Measurements from ENCODE around the gene HGD. TPM values are rescaled to one million over a fixed set of nuclear protein-coding genes. Genes with fewer than 3 reads are reported as not detected.

Gene HGD
- total and polyA plus RNA-seq, 4 donors, result 1.8 to 2.6 (median 2.3) TPM

- no peak overlapping the region for H3K27ac ChIP-seq (ENCODE audit: low read depth in 1 of 2, low read length in 1 of 2)
- H3K9me3 ChIP-seq (ENCODE audit: control insufficient read depth in 4 of 4, insufficient read depth in 3 of 4, low read length in 3 of 4), result no peaks in the 10 kb centered on the region
- DNase-seq, result no peak
- no peak overlapping the region for H3K9ac ChIP-seq (ENCODE audit: insufficient read depth in 1 of 2, low read length in 2 of 2)
- H3K4me1 ChIP-seq (ENCODE audit: control insufficient read depth in 5 of 5, insufficient read depth in 5 of 5, low read length in 5 of 5), result peaks cover 0 to 4% (median 0%) of the 10 kb centered on the region in 5 donors
- 85 to 89% methylated on average over 3 of the region's 3 CpGs for WGBS, 2 donors
- no peak for ATAC-seq (ENCODE audit: insufficient read depth, low FRiP score)
- no peak for TF ChIP-seq CTCF (IDR thresholded peaks at IDR 0.05; ENCODE audit: control extremely low read depth, extremely low read depth)
- H3K4me3 ChIP-seq, result no peak overlapping the region
- no peaks in the 10 kb centered on the region for H3K27me3 ChIP-seq (ENCODE audit: control insufficient read depth in 3 of 3, insufficient read depth in 3 of 3, low read length in 2 of 3)
- peaks cover 0 to 3% (median 0%) of the 10 kb centered on the region in 4 donors for H3K36me3 ChIP-seq (ENCODE audit: control insufficient read depth in 4 of 4, insufficient read depth in 4 of 4, low read length in 4 of 4)
These were observed 1.7 kb upstream of the HGD start for GRCh38 chr3:120683671-120684301.

- no peak overlapping the region for H3K27ac ChIP-seq (ENCODE audit: low read depth in 1 of 2, low read length in 1 of 2)
- H3K36me3 ChIP-seq (ENCODE audit: control insufficient read depth in 4 of 4, insufficient read depth in 4 of 4, low read length in 4 of 4), result peaks cover 0 to 3% (median 0%) of the 10 kb centered on the region in 4 donors
- no peak for DNase-seq
- H3K9me3 ChIP-seq (ENCODE audit: control insufficient read depth in 4 of 4, insufficient read depth in 3 of 4, low read length in 3 of 4), result no peaks in the 10 kb centered on the region
- no peak for TF ChIP-seq CTCF (IDR thresholded peaks at IDR 0.05; ENCODE audit: control extremely low read depth, extremely low read depth)
- no peak overlapping the region for H3K9ac ChIP-seq (ENCODE audit: insufficient read depth in 1 of 2, low read length in 2 of 2)
- H3K4me3 ChIP-seq, result no peak overlapping the region
- peaks cover 0 to 7% (median 0%) of the 10 kb centered on the region in 5 donors for H3K4me1 ChIP-seq (ENCODE audit: control insufficient read depth in 5 of 5, insufficient read depth in 5 of 5, low read length in 5 of 5)
- H3K27me3 ChIP-seq (ENCODE audit: control insufficient read depth in 3 of 3, insufficient read depth in 3 of 3, low read length in 2 of 3), result no peaks in the 10 kb centered on the region
- ATAC-seq (ENCODE audit: insufficient read depth, low FRiP score), result no peak
- 96 to 98% methylated on average over 1 of the region's 1 CpG for WGBS, 2 donors
These were observed 1.2 kb upstream of the HGD start for GRCh38 chr3:120683213-120683612.

- no peaks in the 10 kb centered on the region for H3K27me3 ChIP-seq (ENCODE audit: control insufficient read depth in 3 of 3, insufficient read depth in 3 of 3, low read length in 2 of 3)
These were observed 467 bp downstream of the HGD start for GRCh38 chr3:120681506-120682038.

More at GRCh38 chr3:120681506-120682038, 467 bp downstream of the HGD start:
- no peak for TF ChIP-seq CTCF (IDR thresholded peaks at IDR 0.05; ENCODE audit: control extremely low read depth, extremely low read depth)
- Histone ChIP-seq H3K4me3 (no peak overlapping the region), H3K4me1 (ENCODE audit: control insufficient read depth in 5 of 5, insufficient read depth in 5 of 5, low read length in 5 of 5) (peaks cover 0 to 7% (median 0%) of the 10 kb centered on the region in 5 donors), H3K9ac (ENCODE audit: insufficient read depth in 1 of 2, low read length in 2 of 2) (no peak overlapping the region), H3K9me3 (ENCODE audit: control insufficient read depth in 4 of 4, insufficient read depth in 3 of 4, low read length in 3 of 4) (no peaks in the 10 kb centered on the region), H3K27ac (ENCODE audit: low read depth in 1 of 2, low read length in 1 of 2) (no peak overlapping the region), H3K36me3 (ENCODE audit: control insufficient read depth in 4 of 4, insufficient read depth in 4 of 4, low read length in 4 of 4) (peaks cover 0 to 3% (median 0%) of the 10 kb centered on the region in 4 donors)
- WGBS, 2 donors, result 94 to 97% methylated on average over 4 of the region's 4 CpGs
- ATAC-seq (ENCODE audit: insufficient read depth, low FRiP score), result no peak
- DNase-seq, result no peak

All from lung (tissue), 12 donors.